Raji (cell line): ENCODE measurements around the gene KDELR1.

Source experiments
- POLR2A ChIP-seq: IDR thresholded peaks from 2 replicates; pipeline ENCODE4 v1.6.1; 2011; ENCODE audit warnings: low read depth, low read length, control low read depth; ENCODE audit not compliant: insufficient read depth

Gene KDELR1

GRCh38 chr19:48363500-48363809, 27.9 kb downstream of the KDELR1 start:
- no peak for TF ChIP-seq POLR2A

DNA sequence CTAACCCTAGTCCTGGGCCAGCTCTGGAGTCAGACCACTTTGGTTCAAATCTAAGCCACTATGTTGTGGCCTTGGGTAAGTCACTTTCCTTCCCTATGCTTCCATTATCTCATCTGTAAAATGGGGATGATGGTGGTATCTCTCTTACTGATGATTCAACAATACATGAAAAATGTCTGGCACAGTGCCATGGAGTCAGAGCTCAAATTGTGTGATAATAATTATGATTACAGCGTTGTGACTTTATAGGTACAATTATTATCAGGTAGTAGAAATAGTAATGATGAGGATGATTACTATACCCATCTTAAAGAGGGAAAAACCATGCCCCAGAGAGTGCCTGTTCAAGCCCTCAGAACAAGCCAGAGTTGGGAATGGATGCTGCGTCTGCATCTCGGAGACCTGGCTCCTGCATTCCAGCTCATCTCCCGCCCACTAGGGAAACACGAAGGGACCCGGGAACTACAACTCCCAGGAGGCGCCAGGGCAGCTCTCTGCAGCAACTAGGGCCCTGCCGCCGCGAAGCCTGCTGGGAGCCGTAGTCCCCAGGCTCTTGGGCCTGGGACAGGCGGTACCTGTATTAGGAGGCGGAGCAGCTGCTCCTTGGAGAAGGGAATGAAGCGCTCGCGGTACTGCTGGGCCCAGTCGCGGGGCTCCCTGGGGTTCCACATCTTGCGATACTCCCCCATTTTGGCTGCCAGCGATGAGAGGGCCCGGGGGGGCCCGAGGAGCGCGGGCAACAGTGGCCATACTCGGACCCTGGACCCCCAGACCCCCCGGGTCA, 28.4 kb downstream of the KDELR1 start:
- TF ChIP-seq POLR2A, result no peak

- TF ChIP-seq POLR2A, result no peak
These were observed 29.4 kb downstream of the KDELR1 start for GRCh38 chr19:48361912-48362311.

DNA sequence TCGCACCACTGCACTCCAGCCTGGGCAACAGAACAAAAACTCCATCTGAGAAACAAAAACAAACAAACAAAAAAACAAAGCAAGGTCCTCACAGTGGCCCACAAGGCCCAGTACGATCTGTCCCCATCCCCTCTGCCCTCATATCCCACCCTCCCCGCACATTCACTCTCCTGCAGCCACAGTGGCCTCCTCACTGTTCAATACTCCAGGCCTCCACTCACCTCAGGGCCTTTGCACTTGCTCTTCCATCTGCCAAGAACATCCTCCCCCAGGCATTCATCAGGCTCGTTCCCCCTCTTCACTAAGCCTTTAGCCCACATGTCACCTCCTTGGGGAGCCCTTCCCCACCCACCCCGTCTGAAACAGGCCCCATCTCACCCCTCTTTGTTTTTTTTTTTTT, 32.2 kb downstream of the KDELR1 start:
- no peak for TF ChIP-seq POLR2A

DNA sequence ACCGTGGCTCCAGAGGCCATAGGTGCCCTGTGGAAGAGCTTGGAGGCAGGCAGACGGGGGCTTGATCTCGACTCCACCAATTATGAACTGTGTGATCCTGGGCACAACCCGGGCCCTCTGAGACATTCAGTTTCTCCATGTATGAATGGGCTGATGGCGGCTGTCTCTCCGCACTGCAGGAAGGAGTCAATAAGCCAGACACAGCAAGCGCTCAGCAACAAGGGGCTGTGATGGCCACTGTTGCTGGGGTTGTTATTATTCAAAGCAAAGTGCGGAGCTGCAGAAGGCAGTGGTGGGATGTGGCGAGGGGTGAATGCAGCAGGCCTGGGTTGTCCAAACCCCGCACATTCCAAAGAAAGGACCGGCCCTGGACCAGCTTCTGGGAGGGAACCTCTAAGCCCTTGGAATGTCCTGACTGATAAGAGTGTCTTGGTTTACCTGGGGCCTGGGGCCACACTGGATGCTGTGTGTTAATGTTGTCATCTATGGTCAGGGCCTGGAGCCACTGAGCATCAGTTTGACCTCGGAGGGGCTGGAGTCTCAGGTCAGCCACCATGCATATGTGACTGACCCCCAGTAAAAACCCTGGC, 35.9 kb downstream of the KDELR1 start:
- no peak for TF ChIP-seq POLR2A

DNA sequence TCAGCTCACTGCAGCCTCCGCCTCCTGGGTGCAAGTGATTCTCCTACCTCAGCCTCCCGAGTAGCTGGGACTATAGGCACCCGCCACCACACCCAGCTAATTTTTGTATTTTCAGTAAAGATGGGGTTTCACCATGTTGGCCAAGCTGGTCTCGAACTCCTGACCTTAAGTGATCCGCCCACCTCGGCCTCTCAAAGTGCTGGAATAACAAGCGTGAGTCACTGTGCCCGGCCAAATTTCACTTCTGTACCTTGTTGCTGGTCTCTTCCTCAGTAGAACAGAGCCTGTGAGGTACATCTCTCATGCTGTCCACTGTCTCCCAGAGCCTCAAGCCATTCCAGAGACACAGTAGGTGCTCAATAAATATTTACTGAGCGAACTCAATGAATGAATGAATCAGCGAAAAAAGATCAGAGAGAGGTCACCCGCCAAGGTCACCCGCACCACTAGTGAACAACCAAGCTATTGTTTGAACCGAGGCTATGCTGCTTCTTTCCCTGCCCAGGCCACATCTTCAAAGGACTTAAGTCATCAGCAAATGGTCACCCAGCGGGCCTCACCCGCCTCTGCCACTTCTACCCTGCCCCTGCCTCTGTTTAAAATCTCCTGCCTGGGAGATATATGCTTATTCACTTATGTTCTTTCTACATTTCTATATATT, 36.9 kb downstream of the KDELR1 start:
- TF ChIP-seq POLR2A, result no peak

GRCh38 chr19:48353677-48354076, 37.7 kb downstream of the KDELR1 start:
- no peak for TF ChIP-seq POLR2A

GRCh38 chr19:48351341-48351752, 40.0 kb downstream of the KDELR1 start:
- TF ChIP-seq POLR2A, result no peak

DNA sequence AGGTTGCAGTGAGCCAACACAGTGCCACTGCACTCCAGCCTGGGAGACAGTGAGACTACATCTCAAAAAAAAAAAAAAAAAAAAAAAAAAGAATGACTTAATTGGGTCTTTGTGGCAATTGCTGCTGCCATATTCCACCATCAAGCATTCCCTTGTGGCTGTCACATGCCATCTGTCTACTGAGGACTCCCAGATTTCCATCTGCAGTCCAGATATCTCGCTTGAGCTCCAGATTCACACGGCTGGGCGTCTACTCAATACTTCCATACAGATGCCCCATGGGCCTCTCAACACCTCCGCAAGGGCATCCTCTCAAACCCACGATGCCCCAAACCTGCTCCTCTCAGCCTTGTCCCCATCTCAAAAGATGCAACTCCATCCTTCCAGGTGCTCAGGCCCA, 40.5 kb downstream of the KDELR1 start:
- no peak for TF ChIP-seq POLR2A

- no peak for TF ChIP-seq POLR2A
These were observed 42.6 kb downstream of the KDELR1 start for GRCh38 chr19:48348737-48349136.

DNA sequence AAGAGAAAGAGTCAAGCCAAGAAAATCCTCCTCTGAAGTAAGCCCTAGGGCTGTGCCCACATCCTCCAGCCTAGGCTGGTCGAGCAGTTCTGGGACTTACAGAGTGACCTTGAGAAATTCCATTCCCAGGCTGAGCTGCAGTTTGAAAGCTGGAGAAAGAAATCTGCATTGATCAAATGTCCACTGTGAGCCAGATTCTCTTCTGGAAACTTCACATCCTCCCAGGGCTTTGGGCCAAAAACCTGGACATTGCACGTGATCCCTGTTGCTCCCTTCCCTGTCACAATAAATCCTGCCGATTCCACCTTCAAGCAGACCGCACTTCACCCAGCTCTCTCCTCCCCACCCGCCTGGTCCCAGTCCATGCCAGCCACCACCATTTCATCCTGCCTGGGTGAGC, 43.3 kb downstream of the KDELR1 start:
- no peak for TF ChIP-seq POLR2A

DNA sequence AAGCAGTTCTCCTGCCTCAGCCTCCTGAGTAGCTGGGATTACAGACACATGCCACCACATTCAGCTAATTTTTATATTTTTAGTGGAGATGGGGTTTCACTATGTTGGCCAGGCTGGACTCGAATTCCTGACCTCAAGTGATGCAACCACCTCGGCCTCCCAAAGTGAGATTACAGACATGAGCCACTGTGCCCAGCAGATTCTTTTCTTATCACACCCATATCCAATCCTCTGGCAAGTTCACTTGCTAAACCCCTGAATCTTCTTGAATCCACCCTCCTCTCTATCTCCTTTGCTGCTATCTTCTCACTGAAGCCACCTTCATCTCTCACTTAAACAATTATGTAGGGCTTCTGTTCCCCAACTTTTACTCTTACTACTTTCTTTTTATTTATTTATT, 45.2 kb downstream of the KDELR1 start:
- no peak for TF ChIP-seq POLR2A

DNA sequence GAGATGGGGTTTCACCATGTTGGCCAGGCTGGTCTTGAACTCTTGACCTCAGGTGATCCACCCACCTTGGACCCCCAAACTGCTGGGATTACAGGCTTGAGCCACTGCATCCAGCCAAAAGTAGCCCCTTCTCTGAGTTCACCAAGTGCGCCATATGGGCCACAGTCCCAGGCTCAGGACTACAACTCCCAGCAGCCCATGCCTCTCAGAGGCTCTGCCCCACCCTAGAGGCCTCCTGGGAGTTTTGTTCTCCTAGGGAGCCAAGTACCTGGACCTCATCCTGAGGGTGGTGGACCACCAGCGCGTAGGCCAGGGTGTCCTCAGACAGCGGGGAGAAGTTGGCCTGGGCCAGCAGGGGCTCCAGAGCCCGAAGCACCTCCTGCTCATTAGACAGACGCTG, 46.5 kb downstream of the KDELR1 start:
- no peak for TF ChIP-seq POLR2A

- TF ChIP-seq POLR2A, result no peak
These were observed 48.4 kb downstream of the KDELR1 start for GRCh38 chr19:48342841-48343540.

DNA sequence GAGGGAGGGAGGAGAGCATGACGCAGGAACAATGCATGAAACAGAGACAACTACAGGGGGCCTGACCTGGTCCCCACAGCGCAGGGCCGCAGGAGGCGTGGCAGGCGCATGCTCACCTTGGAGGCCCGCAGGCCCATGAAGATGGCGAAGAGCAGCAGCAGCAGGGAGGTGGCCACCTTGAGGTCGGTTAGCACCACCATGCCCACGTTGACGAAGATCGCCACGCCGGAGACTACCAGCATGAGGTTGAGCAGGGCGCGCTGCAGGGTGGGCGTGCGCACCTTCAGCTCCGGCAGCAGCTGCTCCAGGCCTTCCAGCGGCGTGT, 49.0 kb downstream of the KDELR1 start:
- no peak for TF ChIP-seq POLR2A
